MM.1S (cell line): ENCODE data around the gene TMX1.

Experiments
- DNase-seq: peaks from one replicate; pipeline ENCODE4 v3.0.0-alpha.2; 2015
- H2AFZ ChIP-seq: fragments of 300-600 bp; sonication (generic); 2 replicates; pipeline ENCODE4 v1.6.0; 2016; ENCODE audit warnings: antibody characterized with exemption, low read length
- H3F3A ChIP-seq: fragments of 300-600 bp; sonication (generic); 2 replicates; pipeline ENCODE4 v1.6.1; 2016; ENCODE audit warnings: mild to moderate bottlenecking, antibody characterized with exemption, low read length, moderate library complexity, mixed read lengths; ENCODE audit not compliant: insufficient read depth
- H3K27ac ChIP-seq: fragments of 300-600 bp; sonication (generic); 2 replicates; pipeline ENCODE4 v1.5.1; 2016; ENCODE audit warnings: mild to moderate bottlenecking, low read length
- H3K27me3 ChIP-seq: fragments of 300-600 bp; sonication (generic); replicated peaks from 2 replicates; pipeline ENCODE4 v1.6.0; 2016; ENCODE audit warnings: low read length; ENCODE audit not compliant: insufficient read depth
- H3K36me3 ChIP-seq: fragments of 300-600 bp; sonication (generic); replicated peaks from 2 replicates; pipeline ENCODE4 v1.6.1; 2016; ENCODE audit warnings: mild to moderate bottlenecking, low read length, mixed read lengths; ENCODE audit not compliant: insufficient read depth
- H3K4me1 ChIP-seq: fragments of 300-600 bp; sonication (generic); 2 replicates; pipeline ENCODE4 v1.6.1; 2016; ENCODE audit warnings: low read length, mixed read lengths
- H3K4me2 ChIP-seq: fragments of 300-600 bp; sonication (generic); 2 replicates; pipeline ENCODE4 v1.6.0; 2016; ENCODE audit warnings: low read depth, low read length
- H3K4me3 ChIP-seq: fragments of 300-600 bp; sonication (generic); 2 replicates; pipeline ENCODE4 v1.5.1; 2016; ENCODE audit warnings: low read length, mixed read lengths
- H3K79me2 ChIP-seq: fragments of 300-600 bp; sonication (generic); 2 replicates; pipeline ENCODE4 v1.6.1; 2016; ENCODE audit warnings: mixed run types, low read length, mixed read lengths
- H3K9ac ChIP-seq: fragments of 300-600 bp; sonication (generic); 2 replicates; pipeline ENCODE4 v1.6.1; 2016; ENCODE audit warnings: low read length, mixed read lengths
- H3K9me2 ChIP-seq: fragments of 300-600 bp; sonication (generic); replicated peaks from 2 replicates; pipeline ENCODE4 v1.6.1; 2016; ENCODE audit warnings: mild to moderate bottlenecking, low read length, mixed read lengths; ENCODE audit not compliant: insufficient read depth
- H3K9me3 ChIP-seq: fragments of 300-600 bp; sonication (generic); replicated peaks from 2 replicates; pipeline ENCODE4 v1.6.1; 2016; ENCODE audit warnings: mild to moderate bottlenecking, low read length, mixed read lengths; ENCODE audit not compliant: insufficient read depth
- H4K20me1 ChIP-seq: fragments of 300-600 bp; sonication (generic); 2 replicates; pipeline ENCODE4 v1.6.1; 2016; ENCODE audit warnings: mild to moderate bottlenecking, low read length, moderate library complexity, mixed read lengths; ENCODE audit not compliant: insufficient read depth
- EZH2 ChIP-seq: fragments of 300-600 bp; sonication (generic); optimal IDR thresholded peaks from 2 replicates; pipeline ENCODE3; 2017; ENCODE audit warnings: low read depth, mild to moderate bottlenecking, antibody characterized with exemption, low read length, mixed read lengths
- EZH2phosphoT487 ChIP-seq: fragments of 300-600 bp; sonication (generic); IDR thresholded peaks from 2 replicates; pipeline ENCODE4 v1.6.1; 2018; ENCODE audit warnings: antibody characterized with exemption, low read length
- TF ChIP-seq, protein P1 (sequence below): fragments of 300-600 bp; sonication (generic); IDR thresholded peaks from 2 replicates; pipeline ENCODE4 v1.5.1; 2016; ENCODE audit warnings: antibody characterized with exemption, low read length, mixed read lengths

Gene TMX1

DNA sequence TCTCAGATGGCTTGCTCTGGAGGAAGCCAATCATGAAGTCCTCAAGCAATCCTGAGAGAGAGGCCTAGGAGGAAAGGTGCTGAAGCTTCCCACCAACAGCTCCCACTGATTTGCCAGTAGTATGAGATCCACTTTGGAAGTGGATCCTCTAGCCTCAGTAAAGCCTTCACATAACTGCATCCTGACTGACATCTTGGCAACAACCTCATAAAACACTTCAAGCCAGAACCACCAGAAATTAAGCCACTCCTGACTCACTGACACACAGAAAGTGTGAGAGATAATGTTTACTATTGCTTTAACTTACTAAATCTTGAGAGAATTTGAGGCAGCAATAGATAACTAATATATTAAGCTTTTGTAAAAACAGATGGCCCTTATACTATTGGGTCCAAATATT is 11.7 kb upstream of the TMX1 start:
- Histone ChIP-seq H3K9me2 (no peaks in the 10 kb centered on the region), H3K9ac (no peak overlapping the region), H3K27ac (no peak overlapping the region), H3K79me2 (no peaks in the 10 kb centered on the region), H3K4me2 (no peak overlapping the region), H3K36me3 (no peaks in the 10 kb centered on the region), H2AFZ (no peak overlapping the region), H3K9me3 (no peaks in the 10 kb centered on the region), H4K20me1 (no peaks in the 10 kb centered on the region), H3K4me1 (no peaks in the 10 kb centered on the region), H3K4me3 (no peak overlapping the region), H3F3A (no peaks in the 10 kb centered on the region), H3K27me3 (no peaks in the 10 kb centered on the region)
- TF ChIP-seq EZH2 (no peak), EZH2phosphoT487 (no peak)
- TF ChIP-seq, protein P1, sequence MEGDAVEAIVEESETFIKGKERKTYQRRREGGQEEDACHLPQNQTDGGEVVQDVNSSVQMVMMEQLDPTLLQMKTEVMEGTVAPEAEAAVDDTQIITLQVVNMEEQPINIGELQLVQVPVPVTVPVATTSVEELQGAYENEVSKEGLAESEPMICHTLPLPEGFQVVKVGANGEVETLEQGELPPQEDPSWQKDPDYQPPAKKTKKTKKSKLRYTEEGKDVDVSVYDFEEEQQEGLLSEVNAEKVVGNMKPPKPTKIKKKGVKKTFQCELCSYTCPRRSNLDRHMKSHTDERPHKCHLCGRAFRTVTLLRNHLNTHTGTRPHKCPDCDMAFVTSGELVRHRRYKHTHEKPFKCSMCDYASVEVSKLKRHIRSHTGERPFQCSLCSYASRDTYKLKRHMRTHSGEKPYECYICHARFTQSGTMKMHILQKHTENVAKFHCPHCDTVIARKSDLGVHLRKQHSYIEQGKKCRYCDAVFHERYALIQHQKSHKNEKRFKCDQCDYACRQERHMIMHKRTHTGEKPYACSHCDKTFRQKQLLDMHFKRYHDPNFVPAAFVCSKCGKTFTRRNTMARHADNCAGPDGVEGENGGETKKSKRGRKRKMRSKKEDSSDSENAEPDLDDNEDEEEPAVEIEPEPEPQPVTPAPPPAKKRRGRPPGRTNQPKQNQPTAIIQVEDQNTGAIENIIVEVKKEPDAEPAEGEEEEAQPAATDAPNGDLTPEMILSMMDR, result no peak
- DNase-seq, result no peak

DNA sequence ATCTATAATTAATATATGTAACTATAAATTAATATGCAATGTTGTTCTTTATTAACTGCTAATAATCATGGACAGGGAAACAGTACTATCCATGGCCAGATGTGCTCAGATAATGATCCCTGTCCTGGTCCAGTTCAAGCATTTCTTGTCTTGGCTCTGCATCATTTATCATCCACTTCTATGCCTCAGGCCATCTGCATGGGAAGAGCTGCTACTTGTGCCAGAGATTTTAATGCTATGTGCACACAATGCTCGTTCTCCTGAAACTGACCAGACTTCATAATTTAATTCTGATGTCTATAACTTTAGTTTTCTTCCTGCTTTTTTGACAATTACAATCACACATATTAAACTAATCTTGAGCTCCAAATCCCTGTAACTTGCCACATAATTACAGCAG is 11.2 kb upstream of the TMX1 start:
- no peaks in the 10 kb centered on the region for H3F3A ChIP-seq
- H3K9me2 ChIP-seq, result no peaks in the 10 kb centered on the region
- no peak overlapping the region for H2AFZ ChIP-seq
- no peak overlapping the region for H3K27ac ChIP-seq
- TF ChIP-seq EZH2, result no peak
- TF ChIP-seq, protein P1, result no peak
- no peak for TF ChIP-seq EZH2phosphoT487
- DNase-seq, result no peak
- no peaks in the 10 kb centered on the region for H4K20me1 ChIP-seq
- no peak overlapping the region for H3K4me2 ChIP-seq
- H3K36me3 ChIP-seq, result no peaks in the 10 kb centered on the region
- H3K9me3 ChIP-seq, result no peaks in the 10 kb centered on the region
- no peak overlapping the region for H3K4me3 ChIP-seq
- no peaks in the 10 kb centered on the region for H3K79me2 ChIP-seq
- no peaks in the 10 kb centered on the region for H3K27me3 ChIP-seq
- no peaks in the 10 kb centered on the region for H3K4me1 ChIP-seq
- no peak overlapping the region for H3K9ac ChIP-seq

DNA sequence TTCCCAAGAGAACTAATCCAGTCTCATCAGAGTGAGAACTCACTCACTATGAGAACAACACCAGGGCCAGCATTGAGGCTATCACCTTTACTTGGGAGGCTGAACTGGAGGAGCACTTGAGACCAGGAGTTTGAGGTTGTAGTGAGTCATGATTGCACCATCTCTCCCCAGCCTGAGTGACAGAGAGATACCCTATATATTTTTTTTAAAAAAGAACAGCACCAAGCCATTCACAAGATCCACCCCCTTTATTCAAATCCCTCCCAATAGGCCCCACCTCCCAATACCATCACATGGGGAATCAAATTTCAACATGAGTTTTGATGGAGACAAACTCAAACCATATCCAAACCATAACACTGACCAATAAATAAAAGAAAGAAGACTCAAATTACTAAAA is 3.7 kb upstream of the TMX1 start:
- no peaks in the 10 kb centered on the region for H3K4me1 ChIP-seq
- no peak overlapping the region for H3K4me3 ChIP-seq
- TF ChIP-seq, protein P1, result no peak
- TF ChIP-seq EZH2phosphoT487, result no peak
- no peak for TF ChIP-seq EZH2
- no peak overlapping the region for H3K9ac ChIP-seq
- H3K9me3 ChIP-seq, result no peaks in the 10 kb centered on the region
- no peak overlapping the region for H3K27ac ChIP-seq
- H3F3A ChIP-seq, result no peaks in the 10 kb centered on the region
- no peaks in the 10 kb centered on the region for H3K27me3 ChIP-seq
- DNase-seq, result no peak
- no peak overlapping the region for H2AFZ ChIP-seq
- H3K36me3 ChIP-seq, result no peaks in the 10 kb centered on the region
- no peaks in the 10 kb centered on the region for H3K9me2 ChIP-seq
- no peaks in the 10 kb centered on the region for H4K20me1 ChIP-seq
- no peak overlapping the region for H3K4me2 ChIP-seq
- peaks cover 13% of the 10 kb centered on the region for H3K79me2 ChIP-seq
